ENCODE results near the gene RARB.

RARB gene

DNA sequence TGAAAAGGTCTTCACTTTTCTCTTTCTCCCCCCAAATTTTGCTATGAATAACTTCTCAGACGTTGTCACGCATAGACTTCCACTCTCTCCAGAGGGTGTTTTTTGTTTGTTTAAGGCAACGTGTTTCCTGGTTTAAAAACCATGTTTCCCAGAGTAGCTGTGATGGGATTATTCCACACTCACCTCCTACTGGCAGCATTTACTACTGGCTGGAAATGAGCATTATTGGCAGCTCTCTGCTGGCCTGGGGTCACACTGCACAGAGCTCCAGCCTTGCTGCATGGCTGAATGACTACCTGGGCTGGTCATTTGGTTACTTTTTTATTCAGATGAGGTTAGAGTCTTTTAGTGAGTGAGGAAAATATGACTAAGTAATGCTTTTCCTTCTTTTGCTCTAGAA, 65.2 kb downstream of the RARB start:
- ChIA-PET CTCF (no interaction called here), POLR2A (no interaction called here)
- H3K4me3 ChIP-seq (ENCODE audit: low read depth, low read length): no peak overlapping the region
- no peaks in the 10 kb centered on the region for H3K9me3 ChIP-seq (ENCODE audit: control insufficient read depth, insufficient read depth, low read depth, low read length)
- TF ChIP-seq ZNF19 (tag by site-specific recombination; IDR thresholded peaks at IDR 0.05; ENCODE audit: low read depth) (no peak), KLF7 (tag by site-specific recombination; IDR thresholded peaks at IDR 0.05; ENCODE audit: borderline replicate concordance) (no peak), ZNF521 (tag by site-specific recombination; IDR thresholded peaks at IDR 0.05) (no peak)
- TF ChIP-seq, protein P1, sequence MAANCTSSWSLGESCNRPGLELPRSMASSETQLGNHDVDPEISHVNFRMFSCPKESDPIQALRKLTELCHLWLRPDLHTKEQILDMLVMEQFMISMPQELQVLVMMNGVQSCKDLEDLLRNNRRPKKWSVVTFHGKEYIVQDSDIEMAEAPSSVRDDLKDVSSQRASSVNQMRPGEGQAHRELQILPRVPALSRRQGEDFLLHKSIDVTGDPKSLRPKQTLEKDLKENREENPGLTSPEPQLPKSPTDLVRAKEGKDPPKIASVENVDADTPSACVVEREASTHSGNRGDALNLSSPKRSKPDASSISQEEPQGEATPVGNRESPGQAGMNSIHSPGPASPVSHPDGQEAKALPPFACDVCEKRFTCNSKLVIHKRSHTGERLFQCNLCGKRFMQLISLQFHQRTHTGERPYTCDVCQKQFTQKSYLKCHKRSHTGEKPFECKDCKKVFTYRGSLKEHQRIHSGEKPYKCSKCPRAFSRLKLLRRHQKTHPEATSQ (tag by site-specific recombination; IDR thresholded peaks at IDR 0.05): no peak
- TF ChIP-seq, protein P2, sequence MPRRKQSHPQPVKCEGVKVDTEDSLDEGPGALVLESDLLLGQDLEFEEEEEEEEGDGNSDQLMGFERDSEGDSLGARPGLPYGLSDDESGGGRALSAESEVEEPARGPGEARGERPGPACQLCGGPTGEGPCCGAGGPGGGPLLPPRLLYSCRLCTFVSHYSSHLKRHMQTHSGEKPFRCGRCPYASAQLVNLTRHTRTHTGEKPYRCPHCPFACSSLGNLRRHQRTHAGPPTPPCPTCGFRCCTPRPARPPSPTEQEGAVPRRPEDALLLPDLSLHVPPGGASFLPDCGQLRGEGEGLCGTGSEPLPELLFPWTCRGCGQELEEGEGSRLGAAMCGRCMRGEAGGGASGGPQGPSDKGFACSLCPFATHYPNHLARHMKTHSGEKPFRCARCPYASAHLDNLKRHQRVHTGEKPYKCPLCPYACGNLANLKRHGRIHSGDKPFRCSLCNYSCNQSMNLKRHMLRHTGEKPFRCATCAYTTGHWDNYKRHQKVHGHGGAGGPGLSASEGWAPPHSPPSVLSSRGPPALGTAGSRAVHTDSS (tag by site-specific recombination; IDR thresholded peaks at IDR 0.05): no peak
- no peaks in the 10 kb centered on the region for H3K36me3 ChIP-seq (ENCODE audit: control insufficient read depth in 2 of 2, insufficient read depth in 1 of 2, low read length in 2 of 2)
- no peak overlapping the region for H3K27ac ChIP-seq (ENCODE audit: extremely low read depth, low read depth, low read length)
- H3K4me1 ChIP-seq (ENCODE audit: control insufficient read depth, insufficient read depth, low read length): no peaks in the 10 kb centered on the region

DNA sequence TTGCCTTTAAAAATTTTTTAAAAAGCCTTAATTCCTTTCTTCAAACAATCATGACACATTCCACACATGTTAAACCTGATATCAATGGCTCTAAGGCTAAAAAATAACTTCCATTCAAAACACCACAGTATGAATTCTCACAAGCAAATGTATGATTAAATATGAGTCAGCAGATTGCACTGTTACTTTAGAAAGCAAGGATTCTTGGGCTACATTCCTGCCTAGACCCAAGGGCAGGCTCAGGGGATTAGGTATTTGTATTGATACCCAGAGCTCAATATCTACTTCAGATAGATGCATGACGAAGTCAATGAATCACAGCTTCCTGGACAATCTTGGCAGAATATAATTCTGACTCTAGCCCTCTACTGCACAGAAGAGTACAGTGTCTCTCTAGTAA, 65.7 kb downstream of the RARB start:
- CTCF ChIA-PET: no interaction called here
- TF ChIP-seq HOXC10 (CRISPR knock-in tag; IDR thresholded peaks at IDR 0.05) (no peak), ZNF274 (IDR thresholded peaks at IDR 0.05; ENCODE audit: low read length) (peak; percentile 45; the same call in 1 of the 2 replicates), ZNF274 (tag by site-specific recombination; IDR thresholded peaks at IDR 0.05; ENCODE audit: borderline replicate concordance) (no peak)
- Histone ChIP-seq H3K9me3 (ENCODE audit: control insufficient read depth, insufficient read depth, low read depth, low read length) (no peaks in the 10 kb centered on the region), H3K27ac (ENCODE audit: extremely low read depth, low read depth, low read length) (no peak overlapping the region), H3K4me3 (ENCODE audit: low read depth, low read length) (no peak overlapping the region), H3K4me1 (ENCODE audit: control insufficient read depth, insufficient read depth, low read length) (no peaks in the 10 kb centered on the region), H3K36me3 (ENCODE audit: control insufficient read depth in 2 of 2, insufficient read depth in 1 of 2, low read length in 2 of 2) (no peaks in the 10 kb centered on the region)
- POLR2A ChIA-PET: no interaction called here

GRCh38 chr3:25495304-25495703, 67.2 kb downstream of the RARB start:
- ChIA-PET POLR2A (no interaction called here), CTCF (no interaction called here)
- no peak overlapping the region for H3K27ac ChIP-seq (ENCODE audit: extremely low read depth, low read depth, low read length)
- no peaks in the 10 kb centered on the region for H3K9me3 ChIP-seq (ENCODE audit: control insufficient read depth, insufficient read depth, low read depth, low read length)
- H3K36me3 ChIP-seq (ENCODE audit: control insufficient read depth in 2 of 2, insufficient read depth in 1 of 2, low read length in 2 of 2): no peaks in the 10 kb centered on the region
- no peak overlapping the region for H3K4me3 ChIP-seq (ENCODE audit: low read depth, low read length)
- no peaks in the 10 kb centered on the region for H3K4me1 ChIP-seq (ENCODE audit: control insufficient read depth, insufficient read depth, low read length)
- TF ChIP-seq ZNF133 (tag by site-specific recombination; IDR thresholded peaks at IDR 0.05) (no peak), GLIS1 (tag by site-specific recombination; IDR thresholded peaks at IDR 0.05) (no peak), ZFP41 (tag by site-specific recombination; IDR thresholded peaks at IDR 0.05; ENCODE audit: borderline replicate concordance) (no peak), KLF9 (tag by site-specific recombination; IDR thresholded peaks at IDR 0.05; ENCODE audit: low read depth) (no peak), ZNF211 (tag by site-specific recombination; IDR thresholded peaks at IDR 0.05; ENCODE audit: low read depth) (no peak), ZNF324 (tag by site-specific recombination; IDR thresholded peaks at IDR 0.05) (no peak), ZBTB10 (tag by site-specific recombination; IDR thresholded peaks at IDR 0.05) (no peak), ZNF654 (tag by site-specific recombination; IDR thresholded peaks at IDR 0.05; ENCODE audit: low read depth) (no peak), ZNF311 (tag by site-specific recombination; IDR thresholded peaks at IDR 0.05; ENCODE audit: borderline replicate concordance) (no peak), ZSCAN18 (tag by site-specific recombination; IDR thresholded peaks at IDR 0.05) (no peak)
- TF ChIP-seq, protein P3, sequence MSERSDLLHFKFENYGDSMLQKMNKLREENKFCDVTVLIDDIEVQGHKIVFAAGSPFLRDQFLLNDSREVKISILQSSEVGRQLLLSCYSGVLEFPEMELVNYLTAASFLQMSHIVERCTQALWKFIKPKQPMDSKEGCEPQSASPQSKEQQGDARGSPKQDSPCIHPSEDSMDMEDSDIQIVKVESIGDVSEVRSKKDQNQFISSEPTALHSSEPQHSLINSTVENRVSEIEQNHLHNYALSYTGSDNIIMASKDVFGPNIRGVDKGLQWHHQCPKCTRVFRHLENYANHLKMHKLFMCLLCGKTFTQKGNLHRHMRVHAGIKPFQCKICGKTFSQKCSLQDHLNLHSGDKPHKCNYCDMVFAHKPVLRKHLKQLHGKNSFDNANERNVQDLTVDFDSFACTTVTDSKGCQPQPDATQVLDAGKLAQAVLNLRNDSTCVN (tag by site-specific recombination; optimal IDR thresholded peaks at IDR 0.05): no peak
